HG03571 (cell line): ENCODE measurements around the gene TMEM87A.
"Not testable (repeated sequence)": the region's sequence is repeated elsewhere in the genome, so short reads cannot be mapped to it uniquely, and the experiment has no call there.

Experiments
- ATAC-seq: cut with Tn5 transposase; IDR thresholded peaks from one replicate; pipeline ENCODE4 v1.9.1; 2021; ENCODE audit not compliant: unreplicated experiment

The TMEM87A gene, protein sequence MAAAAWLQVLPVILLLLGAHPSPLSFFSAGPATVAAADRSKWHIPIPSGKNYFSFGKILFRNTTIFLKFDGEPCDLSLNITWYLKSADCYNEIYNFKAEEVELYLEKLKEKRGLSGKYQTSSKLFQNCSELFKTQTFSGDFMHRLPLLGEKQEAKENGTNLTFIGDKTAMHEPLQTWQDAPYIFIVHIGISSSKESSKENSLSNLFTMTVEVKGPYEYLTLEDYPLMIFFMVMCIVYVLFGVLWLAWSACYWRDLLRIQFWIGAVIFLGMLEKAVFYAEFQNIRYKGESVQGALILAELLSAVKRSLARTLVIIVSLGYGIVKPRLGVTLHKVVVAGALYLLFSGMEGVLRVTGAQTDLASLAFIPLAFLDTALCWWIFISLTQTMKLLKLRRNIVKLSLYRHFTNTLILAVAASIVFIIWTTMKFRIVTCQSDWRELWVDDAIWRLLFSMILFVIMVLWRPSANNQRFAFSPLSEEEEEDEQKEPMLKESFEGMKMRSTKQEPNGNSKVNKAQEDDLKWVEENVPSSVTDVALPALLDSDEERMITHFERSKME

DNA sequence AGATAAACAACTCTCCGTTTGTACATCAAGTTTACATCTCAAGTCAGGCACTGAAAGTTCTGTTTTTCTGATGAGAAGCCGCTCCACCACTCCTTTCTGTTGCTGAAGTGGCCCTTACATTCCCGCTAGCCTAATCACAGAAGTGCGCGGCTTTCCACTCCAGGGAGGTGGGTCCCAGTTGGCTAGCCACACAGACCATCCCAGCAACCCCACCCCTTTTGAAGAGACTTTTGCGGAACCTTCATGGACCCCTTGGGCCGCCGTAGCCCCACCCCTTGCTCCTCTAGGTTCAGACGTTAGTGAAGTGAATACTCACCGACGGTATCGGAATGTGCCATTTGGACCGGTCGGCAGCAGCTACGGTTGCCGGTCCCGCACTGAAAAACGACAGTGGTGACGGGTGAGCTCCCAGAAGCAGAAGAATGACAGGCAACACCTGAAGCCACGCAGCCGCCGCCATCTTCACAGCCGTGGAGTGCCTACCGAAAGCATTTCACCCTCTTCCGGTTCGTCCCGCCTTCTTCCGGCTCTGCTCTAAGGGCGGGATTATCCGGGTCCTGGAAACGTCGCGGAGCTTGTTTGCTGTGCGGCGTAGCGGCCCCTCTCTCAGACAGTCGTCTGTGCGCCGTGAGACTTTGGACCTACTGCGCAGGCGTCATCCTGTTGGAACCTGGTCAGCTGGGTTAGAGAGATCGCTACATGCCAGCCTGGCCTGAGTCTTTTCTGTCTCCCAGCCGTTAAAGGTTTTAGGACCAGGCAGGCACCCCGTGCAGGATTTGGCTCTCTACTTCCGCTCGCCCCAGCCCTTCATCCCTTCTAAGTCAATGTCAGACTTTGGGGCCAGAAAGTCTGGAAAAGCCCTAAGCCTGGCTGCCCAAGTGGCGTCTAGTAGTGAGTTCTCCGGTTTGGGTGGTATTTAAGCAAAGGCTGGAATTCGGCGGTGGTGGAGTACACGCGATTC is at the start of gene TMEM87A, which contains the start of gene GANC:
TMEM87A (minus strand) TSS at position 495 of the 961 bp plus-strand sequence; CDS start at position 460, 35 bp downstream.
GANC (plus strand) TSS at position 263 of the 961 bp plus-strand sequence. CDS start 1,281 bp downstream, outside the sequence.
- ATAC-seq = peak; percentile 82

- ATAC-seq = no peak
These were observed 46.0 kb upstream of the TMEM87A start for GRCh38 chr15:42319206-42319605.

DNA sequence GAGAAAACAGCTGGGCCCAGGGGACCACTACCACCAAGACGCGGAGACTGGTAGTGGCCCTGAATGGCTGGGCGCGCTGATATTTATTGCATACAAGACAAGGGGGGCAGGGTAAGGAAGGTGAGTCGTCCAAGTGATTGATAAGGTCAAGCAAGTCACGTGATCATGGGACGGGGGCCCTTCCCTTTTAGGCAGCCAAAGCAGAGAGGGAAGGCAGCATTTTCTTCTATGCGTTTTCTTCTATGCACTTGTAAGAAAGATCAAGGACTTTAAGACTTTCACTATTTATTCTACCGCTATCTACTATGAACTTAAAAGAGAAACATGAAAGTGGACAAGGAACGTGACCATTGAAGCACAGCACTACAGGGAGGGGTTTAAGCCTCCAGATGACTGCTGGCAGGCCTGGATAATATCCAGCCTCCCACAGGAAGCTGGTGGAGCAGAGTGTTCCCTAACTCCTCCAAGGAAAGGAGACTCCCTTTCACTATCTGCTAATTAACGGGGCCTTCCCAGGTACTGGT is 43.1 kb upstream of the TMEM87A start:
- ATAC-seq = not testable (repeated sequence)

DNA sequence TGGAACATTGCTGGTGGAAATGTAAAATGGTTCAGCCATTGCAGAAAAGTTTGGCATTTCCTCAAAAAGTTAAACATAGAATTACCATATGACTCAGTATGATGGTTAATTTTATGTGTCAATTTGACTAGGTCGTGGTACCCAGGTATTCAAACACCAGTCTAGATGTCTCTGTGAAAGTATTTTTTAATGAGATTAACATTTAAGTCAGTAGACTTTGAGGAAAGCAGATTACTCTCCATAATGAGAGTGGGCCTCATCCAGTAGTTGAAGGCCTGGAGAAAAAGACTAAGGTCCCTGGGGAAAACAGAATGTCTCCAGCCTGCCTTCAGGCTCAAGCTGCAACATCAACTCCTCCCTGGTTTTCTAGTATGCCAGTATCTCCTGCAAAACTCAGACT is 42.3 kb upstream of the TMEM87A start:
- no peak for ATAC-seq

DNA sequence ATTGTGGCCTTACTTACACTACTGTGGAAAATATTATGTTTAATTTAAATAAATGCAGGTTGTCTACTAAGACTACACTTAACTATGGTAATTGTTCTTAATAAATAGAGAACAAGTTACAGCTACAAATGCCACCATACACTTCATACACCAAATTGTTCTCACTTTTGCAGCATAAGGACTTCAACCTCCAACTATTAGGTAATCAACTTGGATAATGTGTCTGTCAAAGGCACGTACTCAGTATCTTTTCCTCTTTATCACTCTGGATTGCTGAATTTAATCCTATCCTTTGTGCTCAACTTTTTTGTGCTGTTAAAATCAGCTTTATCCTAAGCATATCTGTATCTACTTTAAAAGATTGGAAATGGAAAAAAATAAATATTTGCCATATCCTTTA is 41.6 kb upstream of the TMEM87A start:
- no peak for ATAC-seq

- ATAC-seq = no peak
These were observed 40.2 kb upstream of the TMEM87A start for GRCh38 chr15:42313463-42313862.

DNA sequence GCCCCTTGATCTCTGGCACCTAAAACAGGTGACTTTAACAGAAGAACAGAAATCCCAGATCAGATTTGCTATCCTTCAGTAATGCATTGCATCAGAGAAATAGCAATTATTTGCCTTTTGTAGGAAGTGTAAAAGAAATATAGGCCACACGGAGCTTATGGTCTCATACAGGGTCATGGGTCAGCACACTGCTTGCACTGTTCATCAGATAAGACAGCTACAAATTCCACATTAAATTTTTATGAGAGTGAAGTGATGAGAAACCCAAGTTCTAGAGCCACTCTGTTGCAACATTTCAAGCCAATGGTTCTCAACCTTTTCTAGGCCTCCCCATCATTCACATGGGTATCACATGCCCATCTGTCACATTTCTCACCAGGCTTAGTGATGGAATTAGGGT is 33.4 kb upstream of the TMEM87A start:
- no peak for ATAC-seq

- not testable (repeated sequence) for ATAC-seq
These were observed 27.8 kb upstream of the TMEM87A start for GRCh38 chr15:42301004-42301403.

- ATAC-seq = no peak
These were observed 15.9 kb upstream of the TMEM87A start for GRCh38 chr15:42289166-42289565.

DNA sequence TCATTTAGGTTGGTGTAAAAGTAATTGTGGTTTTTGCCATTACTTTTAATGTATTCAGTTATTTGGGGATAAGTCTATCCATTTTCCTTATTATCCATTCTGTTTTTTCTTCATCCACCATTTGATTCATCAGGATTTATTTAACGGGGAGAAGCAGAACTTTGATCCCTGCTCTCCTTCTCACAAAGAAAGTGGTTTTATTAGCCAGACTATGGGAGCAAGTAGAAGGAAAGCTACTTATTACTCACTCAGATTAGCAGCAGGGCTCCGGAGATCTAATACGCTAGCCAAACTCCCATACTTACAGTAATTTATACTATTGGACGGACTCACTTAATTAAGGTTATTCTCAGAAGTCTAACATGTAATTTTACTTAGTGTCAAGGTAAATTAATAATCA is 14.7 kb upstream of the TMEM87A start:
- no peak for ATAC-seq

DNA sequence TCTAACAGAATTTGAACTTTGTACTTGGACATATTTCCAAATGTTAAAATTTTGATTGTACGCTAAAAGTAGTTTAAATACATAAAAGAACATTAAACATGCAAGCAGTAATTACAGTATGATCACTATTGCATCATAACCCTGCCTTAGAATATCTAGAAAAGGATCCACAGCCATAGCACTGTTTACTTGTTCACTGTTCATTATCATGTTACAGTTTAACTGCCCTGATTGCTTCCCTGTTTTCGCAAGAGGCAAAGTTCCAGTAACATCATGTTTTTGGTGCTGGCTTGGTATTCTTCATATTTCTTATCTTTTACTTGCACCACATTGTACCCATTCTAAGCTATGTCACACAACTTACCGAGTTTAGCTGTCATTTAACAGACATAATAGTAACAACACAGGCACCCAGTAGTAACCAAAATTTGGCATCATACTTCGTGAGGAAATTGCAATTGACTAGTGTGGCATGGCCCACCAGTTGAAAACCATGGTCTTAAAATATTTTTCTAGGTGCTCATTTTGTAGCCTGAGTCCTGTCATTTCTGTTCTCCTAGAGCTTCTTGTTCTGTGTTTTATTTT is 13.3 kb upstream of the TMEM87A start:
- ATAC-seq = no peak

DNA sequence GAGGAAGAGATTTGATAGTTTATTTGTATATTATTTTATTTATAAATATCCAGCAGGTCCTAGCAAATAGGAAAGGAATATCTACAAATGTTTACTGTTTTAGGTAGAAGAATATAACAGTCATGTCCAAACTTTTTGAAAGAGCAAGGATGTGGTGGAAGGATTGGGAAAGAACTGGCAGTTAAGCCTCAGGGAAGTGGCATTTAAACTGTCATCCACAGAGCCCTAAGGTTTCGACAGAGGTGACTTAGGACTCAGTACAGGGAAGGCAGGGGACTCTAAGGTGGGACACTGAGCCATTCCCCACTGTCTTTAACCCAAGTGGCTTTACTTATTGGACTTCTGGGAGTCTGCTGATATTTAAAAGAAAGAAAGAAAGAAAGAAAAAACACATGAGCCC is 11.8 kb upstream of the TMEM87A start:
- ATAC-seq = no peak

- ATAC-seq = no peak
These were observed 11.3 kb upstream of the TMEM87A start for GRCh38 chr15:42284551-42284950.

DNA sequence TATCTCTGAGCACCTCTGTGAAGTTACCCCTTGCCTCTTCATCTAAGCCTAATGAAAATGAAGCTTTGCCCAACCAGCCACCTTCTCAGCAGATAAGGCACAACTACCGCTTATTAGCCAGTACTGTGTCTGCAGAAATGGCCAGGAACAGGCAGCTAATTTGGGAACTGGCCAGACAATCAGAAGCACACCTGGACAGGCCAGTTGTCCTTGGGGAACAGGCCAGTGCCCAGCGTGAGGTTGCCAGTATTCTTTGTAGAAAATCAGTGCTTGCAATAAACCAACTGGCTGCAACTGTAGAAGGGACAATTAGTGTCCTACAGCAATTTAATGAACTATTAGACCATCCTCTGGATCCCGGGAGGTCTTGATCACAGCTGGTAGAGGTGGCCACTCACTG is 10.4 kb upstream of the TMEM87A start:
- ATAC-seq = no peak

GRCh38 chr15:42282926-42283325 is 9.7 kb upstream of the TMEM87A start:
- no peak for ATAC-seq

DNA sequence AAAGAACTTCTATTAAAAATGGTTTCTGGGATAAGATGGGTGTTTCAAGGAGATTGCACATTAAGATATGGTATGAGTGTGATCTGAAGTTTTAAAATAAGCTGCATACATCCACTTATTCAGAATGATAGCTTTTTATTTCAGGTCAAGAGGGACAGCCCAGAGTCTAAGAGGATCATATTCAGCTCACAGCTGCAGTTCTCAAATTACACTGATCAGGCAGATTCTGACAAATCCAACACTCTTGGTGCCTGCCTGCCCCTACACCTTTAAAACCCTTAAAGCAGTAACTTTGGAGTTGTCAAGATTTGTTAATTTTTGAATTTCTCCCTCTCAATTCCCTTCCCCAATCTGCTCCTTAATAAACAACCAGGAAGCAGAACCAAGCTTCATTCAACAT is 9.1 kb upstream of the TMEM87A start:
- ATAC-seq = no peak

GRCh38 chr15:42279234-42279723 is 6.0 kb upstream of the TMEM87A start:
- no peak for ATAC-seq

GRCh38 chr15:42276762-42277161 is 3.5 kb upstream of the TMEM87A start:
- no peak for ATAC-seq

- no peak for ATAC-seq
These were observed 2.7 kb upstream of the TMEM87A start for GRCh38 chr15:42275780-42276391.

DNA sequence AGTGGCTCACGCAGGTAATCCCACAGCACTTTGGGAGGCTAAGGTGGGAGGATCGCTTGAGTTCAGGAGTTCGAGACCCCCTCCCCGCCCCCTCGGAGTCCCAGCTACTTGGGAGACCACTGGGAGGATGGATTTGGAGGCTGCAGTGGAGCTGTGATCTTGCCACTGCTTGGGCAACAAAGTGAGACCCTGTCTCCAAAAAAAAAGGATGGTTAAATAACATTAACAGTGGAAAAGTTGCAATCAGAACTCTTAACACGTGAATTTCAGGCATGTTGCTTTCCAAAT is 1.4 kb upstream of the TMEM87A start:
- ATAC-seq = no peak
